ENCODE measurements around the gene TBC1D14.

TBC1D14 gene

DNA sequence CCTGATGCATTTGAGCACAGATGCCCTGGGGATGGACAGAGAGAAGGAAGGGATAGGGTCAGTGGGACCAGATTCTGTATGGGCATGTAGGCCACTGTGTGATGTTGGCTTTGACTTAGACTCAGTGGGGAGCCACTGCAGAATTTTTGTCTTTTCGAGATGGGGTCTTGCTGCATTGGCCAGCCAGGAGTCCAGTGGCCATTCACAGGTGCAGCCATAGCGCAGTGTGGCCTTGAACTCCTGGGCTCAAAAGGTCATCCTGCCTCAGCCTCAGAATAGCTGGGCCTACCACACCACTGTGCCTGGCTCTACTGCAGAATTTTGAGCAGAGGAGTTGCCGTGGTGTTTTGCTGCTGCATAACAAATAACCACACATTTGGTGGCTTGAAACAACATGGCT lies 22.8 kb downstream of the TBC1D14 start:
- no peak for DNase-seq

- no peak for DNase-seq
These were observed 23.3 kb downstream of the TBC1D14 start for GRCh38 chr4:6932918-6933317.

DNA sequence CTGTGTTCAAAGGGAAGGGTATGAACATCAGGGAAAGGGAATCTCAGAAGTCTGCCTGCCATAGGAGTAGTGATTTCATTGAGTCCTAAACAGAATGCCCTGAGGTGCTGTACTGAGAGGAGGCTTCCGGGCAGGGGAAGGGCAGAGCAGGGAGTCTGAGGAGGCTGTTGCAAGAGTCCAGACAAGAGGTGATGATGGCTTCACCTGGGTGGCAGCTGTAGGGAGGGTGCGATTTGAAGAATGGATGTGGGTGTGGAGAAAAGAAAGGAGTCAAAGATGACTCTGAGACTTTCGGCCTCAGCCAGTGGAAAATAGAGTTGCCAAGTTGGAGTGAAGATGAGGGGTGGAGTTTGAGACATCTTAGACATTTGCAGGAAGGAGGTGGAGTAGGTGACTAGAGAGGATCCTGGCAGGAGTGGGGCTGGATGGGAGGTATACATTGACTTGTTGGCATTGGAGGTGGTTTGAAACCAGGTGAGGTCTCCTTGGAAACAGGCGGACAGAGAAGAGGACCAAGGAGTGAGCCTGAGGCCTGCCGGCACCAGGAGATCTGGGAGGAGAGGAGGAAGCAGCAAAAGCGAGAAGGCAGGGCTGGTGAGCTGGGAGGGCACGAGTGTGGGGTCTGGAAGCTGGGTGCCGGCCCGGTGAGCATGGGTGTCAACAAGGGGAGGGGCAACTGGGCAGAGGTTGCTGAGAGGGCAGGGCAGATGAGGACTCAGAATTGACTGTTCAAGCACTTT lies 24.2 kb downstream of the TBC1D14 start:
- DNase-seq = no peak

DNA sequence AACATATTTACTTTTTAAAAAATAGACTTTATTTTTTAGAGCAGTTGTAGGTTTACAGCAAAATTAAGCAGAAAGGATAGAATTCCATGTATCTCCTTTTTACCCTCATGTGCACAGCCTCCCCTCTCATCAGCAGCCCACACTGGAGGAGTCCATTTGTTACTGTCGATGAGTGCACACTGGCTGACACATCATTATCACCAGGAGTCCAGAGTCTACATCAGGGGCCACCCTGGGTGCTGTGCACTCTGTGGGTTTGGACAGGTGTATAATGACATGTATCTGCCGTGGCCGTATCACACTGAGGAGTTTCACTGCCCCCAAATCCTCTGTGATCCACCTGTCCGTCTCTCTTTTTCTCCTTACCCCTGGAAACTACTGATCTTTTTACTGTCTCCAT lies 26.3 kb downstream of the TBC1D14 start:
- no peak for DNase-seq

- DNase-seq = no peak
These were observed 27.6 kb downstream of the TBC1D14 start for GRCh38 chr4:6937201-6937600.

GRCh38 chr4:6937754-6938153 lies 28.1 kb downstream of the TBC1D14 start:
- DNase-seq = no peak

GRCh38 chr4:6938237-6938636 lies 28.6 kb downstream of the TBC1D14 start:
- peak in 1 of 2 donors; percentile 21 for DNase-seq

GRCh38 chr4:6938647-6939271 lies 29.1 kb downstream of the TBC1D14 start:
- peak in 1 of 2 donors; percentile 25 for DNase-seq

DNA sequence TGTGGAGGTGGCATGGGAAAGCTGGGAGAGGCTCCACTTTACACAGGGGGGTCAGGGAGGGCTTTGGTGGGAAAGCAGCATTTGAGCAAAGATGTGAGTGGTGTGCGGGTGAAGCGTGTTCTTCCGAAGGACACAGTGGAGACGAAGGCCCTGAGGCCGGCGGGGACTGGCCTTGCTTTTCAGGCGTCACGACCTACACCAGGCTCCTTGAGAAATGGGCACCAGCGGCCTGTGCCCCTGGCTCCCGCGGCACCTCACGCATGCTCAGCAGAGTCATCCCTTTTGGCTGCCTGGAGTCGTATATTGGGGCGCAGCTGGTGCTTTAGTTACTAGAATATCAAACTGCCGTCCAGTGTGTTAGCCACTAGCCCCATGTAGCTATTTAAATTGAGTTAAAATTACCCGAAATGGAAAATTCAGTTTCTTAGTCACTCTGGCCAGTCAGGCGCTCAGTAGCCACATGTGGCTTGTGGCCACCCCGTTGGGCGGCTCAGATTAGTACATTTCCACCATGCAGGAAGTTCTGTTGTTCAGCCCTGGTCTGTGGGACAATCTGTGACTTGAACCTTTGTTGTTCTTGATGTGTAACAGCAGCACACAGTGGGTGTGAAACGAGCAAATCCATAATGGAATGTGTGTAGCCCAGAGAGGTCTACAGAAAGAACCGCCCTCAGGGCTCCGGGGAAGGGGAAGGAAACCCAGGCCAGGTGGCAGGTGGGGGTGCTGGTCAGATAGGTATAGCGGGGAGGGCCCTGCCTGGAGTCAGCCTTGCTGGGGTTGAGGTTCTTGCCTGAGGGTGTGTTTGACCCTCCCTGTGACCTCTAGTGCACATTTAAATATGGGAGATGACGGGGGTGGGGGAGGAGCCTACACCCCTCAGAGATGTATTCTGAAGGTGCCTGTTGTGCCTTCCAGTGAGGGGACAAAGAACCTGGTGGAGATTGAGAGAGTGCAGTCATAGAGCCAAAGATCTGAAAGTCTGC lies 30.4 kb downstream of the TBC1D14 start:
- DNase-seq = no peak

- DNase-seq = no peak
These were observed 31.1 kb downstream of the TBC1D14 start for GRCh38 chr4:6940744-6941137.

DNA sequence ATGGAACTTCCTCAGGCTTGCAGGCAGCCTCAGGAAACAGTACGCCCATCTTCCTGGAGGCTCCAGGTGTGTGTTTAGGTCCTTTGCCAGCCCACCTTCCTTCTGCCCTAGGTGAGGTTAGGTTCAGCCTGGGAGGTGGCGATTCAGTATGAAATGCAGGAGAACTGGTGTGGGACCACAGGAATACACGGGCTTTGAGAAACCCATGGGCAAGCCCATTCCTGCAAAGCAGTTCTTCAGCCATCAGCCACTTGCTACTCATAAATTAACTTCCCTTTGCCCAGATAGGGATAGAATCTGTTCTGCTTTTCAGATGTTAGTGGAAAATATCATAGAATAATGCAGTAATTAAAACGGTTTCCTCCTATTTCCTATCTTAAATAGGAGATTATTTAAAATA lies 32.2 kb downstream of the TBC1D14 start:
- no peak for DNase-seq

GRCh38 chr4:6942238-6942800 lies 32.7 kb downstream of the TBC1D14 start:
- DNase-seq = peak; percentile 54 to 62

DNA sequence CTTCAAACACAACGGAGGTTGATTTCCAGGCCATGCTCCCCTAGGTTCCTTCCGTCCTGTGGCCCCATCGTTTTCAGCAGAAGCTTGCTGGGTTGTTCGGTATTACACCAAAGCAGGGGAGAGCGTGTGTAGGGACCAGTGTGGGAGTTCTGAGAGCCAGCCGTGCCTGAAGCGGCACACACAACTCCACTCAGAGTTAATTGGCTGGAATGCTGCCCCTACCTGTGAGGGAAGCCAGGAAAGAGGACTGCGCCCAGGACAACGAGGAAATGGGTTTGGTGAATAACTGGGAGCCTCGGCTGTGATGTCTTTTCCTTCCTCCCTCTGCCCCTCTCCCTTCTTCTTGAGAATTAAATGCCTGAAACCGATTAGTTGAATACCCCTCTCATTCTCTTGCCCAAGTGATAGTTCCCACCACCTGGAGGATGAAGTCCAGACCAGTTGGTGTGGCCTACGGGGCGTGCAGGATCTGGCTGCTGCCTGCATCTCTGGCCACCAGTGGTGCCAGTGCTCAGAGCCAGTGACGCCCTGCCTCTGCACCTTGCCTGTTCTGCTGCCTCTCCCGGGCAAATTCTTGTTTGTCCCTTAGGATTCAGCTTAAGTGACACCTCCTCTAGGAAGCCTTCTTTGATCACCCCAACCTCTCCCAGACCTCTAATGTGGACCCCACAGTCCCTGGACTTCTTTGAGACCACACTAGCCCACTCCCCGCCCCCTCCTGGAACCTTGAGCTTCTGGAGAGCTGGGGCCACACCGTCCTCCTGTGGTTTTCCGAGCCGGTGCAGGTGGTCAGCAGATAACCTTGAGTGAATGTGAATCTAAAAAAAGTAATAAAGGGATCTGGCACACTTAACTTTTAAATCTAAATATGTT lies 33.6 kb downstream of the TBC1D14 start:
- no peak for DNase-seq

DNA sequence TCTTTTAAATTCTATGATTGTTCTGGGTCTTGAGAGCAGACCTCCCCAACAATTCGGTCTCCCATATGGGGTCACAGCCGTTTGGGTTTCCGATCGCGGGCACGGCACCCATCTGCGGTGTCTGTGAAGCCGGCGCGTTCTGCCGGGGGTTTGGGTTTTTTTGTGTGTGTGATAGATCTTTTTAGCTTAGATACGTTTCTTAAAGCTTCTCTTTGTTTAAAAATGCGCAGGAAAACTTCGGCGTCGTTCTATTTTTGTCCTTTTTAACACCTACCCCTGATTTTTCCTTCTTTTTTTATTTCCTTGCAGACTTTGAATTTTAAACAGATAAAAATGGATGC lies 34.2 kb downstream of the TBC1D14 start:
- no peak for DNase-seq

- DNase-seq = no peak
These were observed 34.9 kb downstream of the TBC1D14 start for GRCh38 chr4:6944301-6945051.

- DNase-seq = no peak
These were observed 35.4 kb downstream of the TBC1D14 start for GRCh38 chr4:6945052-6945409.

DNA sequence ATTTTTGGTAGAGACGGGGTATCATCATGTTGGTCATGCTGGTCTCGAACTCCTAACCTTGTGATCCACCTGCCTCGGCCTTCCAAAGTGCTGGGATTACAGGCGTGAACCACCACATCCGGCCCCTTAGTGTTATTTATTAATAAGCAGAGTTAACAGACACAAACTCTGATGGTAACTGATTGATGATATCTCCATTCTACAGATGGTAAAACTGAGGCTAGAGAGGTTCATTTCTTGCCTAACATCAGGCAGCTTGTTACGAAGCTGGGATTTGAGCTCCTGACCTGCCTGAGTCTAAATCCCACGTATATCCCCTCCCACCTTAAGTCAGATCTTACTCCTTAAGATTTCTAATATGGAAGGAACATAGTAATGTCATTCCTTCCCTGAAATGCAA lies 36.9 kb downstream of the TBC1D14 start:
- DNase-seq = no peak

GRCh38 chr4:6948134-6948460 lies 38.5 kb downstream of the TBC1D14 start:
- DNase-seq = no peak

DNA sequence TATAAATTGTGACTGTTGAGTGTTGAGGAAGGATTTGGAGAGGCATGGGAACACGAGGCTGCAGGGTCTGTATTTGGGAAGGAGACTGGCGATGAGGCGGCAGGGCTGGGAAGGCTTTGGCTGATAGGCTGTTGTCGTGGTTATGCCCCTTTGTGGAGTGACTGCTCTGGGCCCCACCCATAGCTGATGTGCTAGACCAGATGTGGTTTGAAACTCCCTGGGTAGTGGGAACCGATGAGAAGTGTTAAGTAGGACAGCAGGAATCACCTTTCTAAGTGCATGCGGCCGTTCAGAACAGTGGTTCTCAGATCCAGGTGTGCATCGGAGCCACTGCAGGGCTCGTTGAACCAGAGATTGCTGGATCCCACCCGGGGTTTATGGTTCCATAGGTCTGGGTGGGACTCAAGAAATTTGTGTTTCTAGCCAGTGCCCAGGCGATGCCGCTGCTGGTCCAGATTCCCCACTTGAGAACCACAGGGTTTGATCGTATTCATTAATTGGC lies 42.3 kb downstream of the TBC1D14 start:
- DNase-seq = no peak

GRCh38 chr4:6953751-6954380 lies 44.2 kb downstream of the TBC1D14 start:
- no peak for DNase-seq
